ENCODE results near the gene RTN4R.

- TF ChIP-seq, protein P1, sequence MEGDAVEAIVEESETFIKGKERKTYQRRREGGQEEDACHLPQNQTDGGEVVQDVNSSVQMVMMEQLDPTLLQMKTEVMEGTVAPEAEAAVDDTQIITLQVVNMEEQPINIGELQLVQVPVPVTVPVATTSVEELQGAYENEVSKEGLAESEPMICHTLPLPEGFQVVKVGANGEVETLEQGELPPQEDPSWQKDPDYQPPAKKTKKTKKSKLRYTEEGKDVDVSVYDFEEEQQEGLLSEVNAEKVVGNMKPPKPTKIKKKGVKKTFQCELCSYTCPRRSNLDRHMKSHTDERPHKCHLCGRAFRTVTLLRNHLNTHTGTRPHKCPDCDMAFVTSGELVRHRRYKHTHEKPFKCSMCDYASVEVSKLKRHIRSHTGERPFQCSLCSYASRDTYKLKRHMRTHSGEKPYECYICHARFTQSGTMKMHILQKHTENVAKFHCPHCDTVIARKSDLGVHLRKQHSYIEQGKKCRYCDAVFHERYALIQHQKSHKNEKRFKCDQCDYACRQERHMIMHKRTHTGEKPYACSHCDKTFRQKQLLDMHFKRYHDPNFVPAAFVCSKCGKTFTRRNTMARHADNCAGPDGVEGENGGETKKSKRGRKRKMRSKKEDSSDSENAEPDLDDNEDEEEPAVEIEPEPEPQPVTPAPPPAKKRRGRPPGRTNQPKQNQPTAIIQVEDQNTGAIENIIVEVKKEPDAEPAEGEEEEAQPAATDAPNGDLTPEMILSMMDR (IDR thresholded peaks at IDR 0.05) = no peak
- TF ChIP-seq POLR2AphosphoS5 (IDR thresholded peaks at IDR 0.05) = no peak
- TF ChIP-seq POLR2A (IDR thresholded peaks at IDR 0.05) = no peak
- TF ChIP-seq EP300 (IDR thresholded peaks at IDR 0.05) = no peak
Observed at GRCh38 chr22:20233351-20234313, 34.5 kb downstream of the RTN4R start.
